Caco-2 (cell line): ENCODE data around the gene DIP2B. TPM values are rescaled to one million over a fixed set of nuclear protein-coding genes. Genes with fewer than 3 reads are reported as not detected.

Experiments
- BruUV-seq: library from RNA; stranded (reverse); fragments of 400-500 nt; replicated peaks from 2 replicates; lab custom pipeline; 2021; lab: Mats Ljungman, UMichigan
- CTCF ChIA-PET: fragments of 300-600 bp; sonication (Branson Sonifier 250); formaldehyde crosslinking; loops from one replicate; lab custom pipeline; 2022; ENCODE audit warnings: antibody characterized with exemption; lab: Charles Lee
- POLR2A ChIA-PET: fragments of 300-600 bp; sonication (Branson Sonifier 250); formaldehyde crosslinking; loops from one replicate; lab custom pipeline; 2022; ENCODE audit warnings: antibody characterized with exemption; lab: Charles Lee
- DNase-seq, 2 experiments: peaks; one replicate each; pipeline versions ENCODE4 v3.0.0 to v3.0.0-alpha.2; 2020 to 2022
- H3K27me3 ChIP-seq: replicated peaks from 2 replicates; pipeline ENCODE4 v1.6.0; 2011; ENCODE audit warnings: low read length; ENCODE audit not compliant: control insufficient read depth, insufficient read depth
- H3K36me3 ChIP-seq: 2 replicates; pipeline ENCODE4 v1.5.1; 2011; ENCODE audit warnings: low read length; ENCODE audit not compliant: control insufficient read depth, insufficient read depth
- H3K4me1 ChIP-seq: fragments of 250-450 bp; sonication (Bioruptor Pico); 2 replicates; pipeline ENCODE4 v1.5.1; 2020; ENCODE audit warnings: mild to moderate bottlenecking
- H3K4me3 ChIP-seq: 2 replicates; pipeline ENCODE4 v1.5.1; 2011; ENCODE audit warnings: low read depth, mild to moderate bottlenecking, control low read depth, low read length
- H3K9me3 ChIP-seq: fragments of 250-450 bp; sonication (Bioruptor Pico); 2 replicates; pipeline ENCODE4 v1.5.1; 2020; ENCODE audit warnings: mild to moderate bottlenecking, moderate library complexity
- H3K27ac Mint-ChIP-seq: one replicate; pipeline ENCODE4 v1.8.0; 2022; ENCODE audit warnings: mixed read lengths; ENCODE audit not compliant: unreplicated experiment
- H3K27me3 Mint-ChIP-seq: one replicate; pipeline ENCODE4 v1.8.0; 2022; ENCODE audit warnings: mixed read lengths; ENCODE audit not compliant: insufficient read depth, unreplicated experiment
- H3K36me3 Mint-ChIP-seq: one replicate; pipeline ENCODE4 v1.8.0; 2022; ENCODE audit warnings: mild to moderate bottlenecking, mixed read lengths; ENCODE audit not compliant: insufficient read depth, unreplicated experiment
- H3K4me1 Mint-ChIP-seq: one replicate; pipeline ENCODE4 v1.8.0; 2022; ENCODE audit warnings: low read depth, mixed read lengths; ENCODE audit not compliant: unreplicated experiment
- H3K4me3 Mint-ChIP-seq: one replicate; pipeline ENCODE4 v1.8.0; 2022; ENCODE audit warnings: mild to moderate bottlenecking, moderate library complexity, mixed read lengths; ENCODE audit not compliant: unreplicated experiment
- H3K9me3 Mint-ChIP-seq: one replicate; pipeline ENCODE4 v1.8.0; 2022; ENCODE audit warnings: mixed read lengths; ENCODE audit not compliant: unreplicated experiment
- CTCF ChIP-seq, 2 experiments: fragments of 200-600 bp in 1 of 2; IDR thresholded peaks; 1 replicate in 1 of 2; 2 replicates in 1 of 2; pipeline versions ENCODE4 v1.5.1 to v1.8.0; 2011 to 2022; ENCODE audit warnings: antibody characterized with exemption in 1 of 2, control low read depth in 1 of 2, inconsistent platforms in 1 of 2, low read depth in 1 of 2, low read length in 1 of 2, mild to moderate bottlenecking in 1 of 2, moderate library complexity in 1 of 2; ENCODE audit not compliant: insufficient read depth in 1 of 2, severe bottlenecking in 1 of 2, unreplicated experiment in 1 of 2
- intact Hi-C: fragments of 100-400 bp; cut with micrococcal nuclease; formaldehyde crosslinking; loops from one replicate; pipeline ENCODE4 v1.10.0; 2022; ENCODE audit not compliant: unreplicated experiment
- total RNA-seq: library from RNA; stranded (reverse); gene quantifications from 2 replicates; pipeline ENCODE4 v1.2.3, GENCODE V29; 2022

Gene DIP2B
- total RNA-seq, 1 experiment from 2014 or later, result 32.7 TPM

DNA sequence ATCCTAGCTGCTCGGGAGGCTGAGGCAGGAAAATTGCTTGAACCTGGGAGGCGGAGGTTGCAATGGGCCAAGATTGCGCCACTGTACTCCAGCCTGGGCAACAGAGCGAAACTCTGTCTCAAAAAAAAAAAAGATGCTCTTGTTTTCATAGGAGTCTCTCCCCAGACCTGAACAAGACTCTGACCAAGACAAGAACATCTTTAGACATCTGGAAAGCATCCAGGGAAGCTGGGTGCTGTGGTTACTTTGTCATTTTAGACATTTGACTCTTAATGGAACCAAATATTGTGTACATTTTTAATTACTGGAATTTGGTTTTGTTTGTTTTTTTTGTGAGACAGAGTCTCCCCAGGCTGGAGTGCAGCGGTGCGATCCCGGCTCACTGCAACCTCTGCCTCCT is 238.0 kb downstream of the DIP2B start:
- BruUV-seq, result no TSS peak
- DNase-seq, result no peak
- no peak for TF ChIP-seq CTCF (IDR thresholded peaks at IDR 0.05; ENCODE audit: insufficient read depth in 1 of 2, low read depth in 1 of 2, low read length in 1 of 2, severe bottlenecking in 1 of 2, unreplicated experiment in 1 of 2)
- no peak overlapping the region for H3K4me3 Mint-ChIP-seq
- intact Hi-C loops, result no loop called here
- Histone ChIP-seq H3K4me1 (peaks cover 5% of the 10 kb centered on the region; the same call in 1 of the 2 replicates), H3K36me3 (peaks cover 7% of the 10 kb centered on the region), H3K27me3 (no peaks in the 10 kb centered on the region), H3K4me3 (no peak overlapping the region), H3K9me3 (no peaks in the 10 kb centered on the region)
- H3K27me3 Mint-ChIP-seq, result no peaks in the 10 kb centered on the region
- H3K36me3 Mint-ChIP-seq, result peaks cover 71% of the 10 kb centered on the region
- ChIA-PET CTCF (no interaction called here), POLR2A (no interaction called here)
- no peaks in the 10 kb centered on the region for H3K9me3 Mint-ChIP-seq
- no peaks in the 10 kb centered on the region for H3K4me1 Mint-ChIP-seq
- no peak overlapping the region for H3K27ac Mint-ChIP-seq

DNA sequence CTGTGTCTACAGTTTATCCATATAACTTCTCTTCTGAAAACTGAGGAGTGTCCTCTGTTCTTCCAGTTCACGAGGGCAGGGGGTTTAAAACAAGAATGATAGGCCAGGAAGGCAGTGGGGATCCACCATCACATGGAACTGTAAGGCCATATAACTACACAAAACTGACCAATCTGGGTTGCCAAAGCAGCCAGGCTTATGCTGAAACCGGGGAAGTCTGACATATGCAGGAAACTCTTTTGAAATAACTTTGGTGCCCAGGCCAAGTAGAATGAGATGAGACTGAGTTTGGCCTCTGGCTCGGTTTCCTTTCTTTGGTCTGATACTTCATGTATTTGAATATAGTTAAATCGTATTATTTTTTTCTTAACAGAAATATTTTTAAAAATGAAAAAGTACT is 241.1 kb downstream of the DIP2B start:
- Mint-ChIP-seq H3K27me3 (no peaks in the 10 kb centered on the region), H3K36me3 (peaks cover 57% of the 10 kb centered on the region), H3K4me3 (no peak overlapping the region), H3K9me3 (no peaks in the 10 kb centered on the region), H3K27ac (no peak overlapping the region), H3K4me1 (peaks cover 15% of the 10 kb centered on the region)
- ChIA-PET POLR2A (no interaction called here), CTCF (no interaction called here)
- Histone ChIP-seq H3K9me3 (no peaks in the 10 kb centered on the region), H3K4me1 (peaks cover 36% of the 10 kb centered on the region), H3K4me3 (no peak overlapping the region), H3K36me3 (peaks cover 7% of the 10 kb centered on the region), H3K27me3 (no peaks in the 10 kb centered on the region)
- TF ChIP-seq CTCF (IDR thresholded peaks at IDR 0.05; ENCODE audit: insufficient read depth in 1 of 2, low read depth in 1 of 2, low read length in 1 of 2, severe bottlenecking in 1 of 2, unreplicated experiment in 1 of 2), result no peak
- intact Hi-C loops, result no loop called here
- DNase-seq, result no peak
- no TSS peak for BruUV-seq

DNA sequence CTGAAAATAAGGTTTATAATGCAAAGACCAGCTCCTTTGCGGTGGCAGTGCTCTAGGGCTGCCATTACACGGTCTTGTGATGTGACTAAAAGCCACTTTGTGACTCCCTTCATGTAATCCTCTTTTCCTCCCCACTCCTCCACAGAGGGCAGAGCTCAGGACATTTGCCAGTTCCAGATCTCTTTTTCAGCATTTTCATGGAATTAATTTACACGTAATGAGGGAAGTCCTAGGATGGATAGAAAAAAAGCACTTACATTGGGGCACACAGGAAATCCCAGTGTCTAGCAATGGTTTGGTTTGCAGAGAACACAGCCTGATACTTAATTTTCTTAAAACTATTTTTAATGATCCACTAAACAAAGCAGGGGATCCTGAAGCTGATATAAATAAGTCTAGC is 241.6 kb downstream of the DIP2B start:
- CTCF ChIA-PET, result no interaction called here
- H3K4me1 Mint-ChIP-seq, result peaks cover 15% of the 10 kb centered on the region
- intact Hi-C loops, result no loop called here
- no TSS peak for BruUV-seq
- H3K4me3 Mint-ChIP-seq, result no peak overlapping the region
- H3K36me3 Mint-ChIP-seq, result peaks cover 53% of the 10 kb centered on the region
- H3K9me3 Mint-ChIP-seq, result no peaks in the 10 kb centered on the region
- no peak overlapping the region for H3K27ac Mint-ChIP-seq
- Histone ChIP-seq H3K9me3 (no peaks in the 10 kb centered on the region), H3K27me3 (no peaks in the 10 kb centered on the region), H3K36me3 (peaks cover 7% of the 10 kb centered on the region), H3K4me3 (no peak overlapping the region), H3K4me1 (peaks cover 37% of the 10 kb centered on the region)
- POLR2A ChIA-PET, result no interaction called here
- H3K27me3 Mint-ChIP-seq, result no peaks in the 10 kb centered on the region
- no peak for TF ChIP-seq CTCF (IDR thresholded peaks at IDR 0.05; ENCODE audit: insufficient read depth in 1 of 2, low read depth in 1 of 2, low read length in 1 of 2, severe bottlenecking in 1 of 2, unreplicated experiment in 1 of 2)
- no peak for DNase-seq
